SJSA1 (cell line): ENCODE results near the gene RGMA. TPM values are rescaled to one million over a fixed set of nuclear protein-coding genes. Genes with fewer than 3 reads are reported as not detected.
A peak's percentile ranks its signal among the peaks of the same experiment; 100 is the strongest.
"Not testable (repeated sequence)": the region's sequence is repeated elsewhere in the genome, so short reads cannot be mapped to it uniquely, and the experiment has no call there.

Experiments used
- DNase-seq, 2 experiments: peaks; one replicate each; pipeline ENCODE4 v3.0.0-alpha.2; 2015 to 2020; ENCODE audit warnings: low spot score in 2 of 2, low read depth in 1 of 2
- H3K27ac ChIP-seq: fragments of 250-450 bp; sonication (Bioruptor Pico); 2 replicates; pipeline ENCODE4 v1.5.1; 2020; ENCODE audit warnings: mild to moderate bottlenecking, moderate library complexity
- H3K27me3 ChIP-seq: fragments of 250-450 bp; sonication (Bioruptor Pico); replicated peaks from 2 replicates; pipeline ENCODE4 v1.5.1; 2020; ENCODE audit warnings: mild to moderate bottlenecking, moderate library complexity
- H3K36me3 ChIP-seq: fragments of 250-450 bp; sonication (Bioruptor Pico); 2 replicates; pipeline ENCODE4 v1.5.1; 2020; ENCODE audit warnings: mild to moderate bottlenecking
- H3K4me1 ChIP-seq: fragments of 250-450 bp; sonication (Bioruptor Pico); replicated peaks from 2 replicates; pipeline ENCODE4 v1.6.1; 2021; ENCODE audit warnings: mild to moderate bottlenecking
- H3K4me3 ChIP-seq: fragments of 250-450 bp; sonication (Bioruptor Pico); 2 replicates; pipeline ENCODE4 v1.5.1; 2020; ENCODE audit warnings: mild to moderate bottlenecking
- H3K9me3 ChIP-seq: fragments of 250-450 bp; sonication (Bioruptor Pico); replicated peaks from 2 replicates; pipeline ENCODE4 v1.5.1; 2020; ENCODE audit warnings: mild to moderate bottlenecking
- total RNA-seq: library from RNA; depleted of rRNA; stranded (reverse); fragments of >200 nt; shearing (Covaris generic); gene quantifications from 2 replicates; pipeline ENCODE4 v1.2.3, GENCODE V29; 2014

Gene RGMA
- total RNA-seq, 1 experiment from 2014 or later, result 3.6 TPM

- no peak for DNase-seq
- no peak overlapping the region for H3K4me3 ChIP-seq
- H3K4me1 ChIP-seq, result peaks cover 38% of the 10 kb centered on the region
- no peaks in the 10 kb centered on the region for H3K27me3 ChIP-seq
- no peak overlapping the region for H3K27ac ChIP-seq
- H3K9me3 ChIP-seq, result peaks cover 10% of the 10 kb centered on the region
- peaks cover 29% of the 10 kb centered on the region for H3K36me3 ChIP-seq
Measured at GRCh38 chr15:93045191-93045785, 43.7 kb downstream of the RGMA start.

GRCh38 chr15:93044301-93045190 lies 44.5 kb downstream of the RGMA start:
- H3K36me3 ChIP-seq, result peaks cover 29% of the 10 kb centered on the region
- no peak for DNase-seq
- peaks cover 31% of the 10 kb centered on the region for H3K4me1 ChIP-seq
- H3K4me3 ChIP-seq, result no peak overlapping the region
- H3K27ac ChIP-seq, result no peak overlapping the region
- no peaks in the 10 kb centered on the region for H3K27me3 ChIP-seq
- peaks cover 10% of the 10 kb centered on the region for H3K9me3 ChIP-seq

GRCh38 chr15:93043621-93044300 lies 45.2 kb downstream of the RGMA start:
- Histone ChIP-seq H3K27me3 (no peaks in the 10 kb centered on the region), H3K9me3 (peaks cover 10% of the 10 kb centered on the region), H3K27ac (no peak overlapping the region), H3K4me1 (peaks cover 23% of the 10 kb centered on the region), H3K4me3 (no peak overlapping the region), H3K36me3 (peaks cover 29% of the 10 kb centered on the region)
- DNase-seq, result no peak

GRCh38 chr15:93042691-93043378 lies 46.2 kb downstream of the RGMA start:
- Histone ChIP-seq H3K27ac (no peak overlapping the region), H3K36me3 (peaks cover 23% of the 10 kb centered on the region), H3K4me1 (peaks cover 18% of the 10 kb centered on the region), H3K9me3 (peaks cover 10% of the 10 kb centered on the region), H3K27me3 (no peaks in the 10 kb centered on the region), H3K4me3 (no peak overlapping the region)
- no peak for DNase-seq

- Histone ChIP-seq H3K27me3 (no peaks in the 10 kb centered on the region), H3K27ac (no peak overlapping the region), H3K36me3 (peaks cover 19% of the 10 kb centered on the region), H3K9me3 (peaks cover 10% of the 10 kb centered on the region), H3K4me3 (no peak overlapping the region), H3K4me1 (peaks cover 20% of the 10 kb centered on the region)
- DNase-seq, result no peak
Measured at GRCh38 chr15:93042211-93042610, 46.8 kb downstream of the RGMA start.

- H3K9me3 ChIP-seq, result 0 out of 2 replicates have a peak, but pooled peaks cover 2% of the 10 kb centered on the region
- no peak overlapping the region for H3K27ac ChIP-seq
- no peak for DNase-seq
- H3K36me3 ChIP-seq, result peaks cover 10% of the 10 kb centered on the region
- peaks cover 24% of the 10 kb centered on the region for H3K4me1 ChIP-seq
- H3K27me3 ChIP-seq, result no peaks in the 10 kb centered on the region
- H3K4me3 ChIP-seq, result no peak overlapping the region
Measured at GRCh38 chr15:93041159-93041547, 47.9 kb downstream of the RGMA start.

- Histone ChIP-seq H3K4me3 (no peak overlapping the region), H3K27me3 (no peaks in the 10 kb centered on the region), H3K36me3 (peaks cover 7% of the 10 kb centered on the region), H3K4me1 (peaks cover 24% of the 10 kb centered on the region), H3K27ac (no peak overlapping the region), H3K9me3 (no peaks in the 10 kb centered on the region)
- peak in 1 of 2 experiments; percentile 16 for DNase-seq
Measured at GRCh38 chr15:93040288-93041158, 48.5 kb downstream of the RGMA start.

- not testable (repeated sequence) for H3K9me3 ChIP-seq, H3K4me3 ChIP-seq, H3K36me3 ChIP-seq, DNase-seq, H3K27me3 ChIP-seq, H3K27ac ChIP-seq
- peaks cover 24% of the 10 kb centered on the region for H3K4me1 ChIP-seq
Measured at GRCh38 chr15:93039562-93040287, 49.3 kb downstream of the RGMA start.

GRCh38 chr15:93037820-93038705 lies 50.9 kb downstream of the RGMA start:
- DNase-seq, result no peak
- Histone ChIP-seq H3K4me1 (peaks cover 24% of the 10 kb centered on the region), H3K36me3 (no peaks in the 10 kb centered on the region), H3K27me3 (no peaks in the 10 kb centered on the region), H3K27ac (no peak overlapping the region), H3K9me3 (no peaks in the 10 kb centered on the region), H3K4me3 (no peak overlapping the region)

- Histone ChIP-seq H3K27ac (no peak overlapping the region), H3K9me3 (no peaks in the 10 kb centered on the region), H3K4me3 (no peak overlapping the region), H3K36me3 (no peaks in the 10 kb centered on the region), H3K27me3 (no peaks in the 10 kb centered on the region), H3K4me1 (peaks cover 24% of the 10 kb centered on the region)
- DNase-seq, result peak in 1 of 2 experiments; percentile 39
Measured at GRCh38 chr15:93036951-93037819, 51.8 kb downstream of the RGMA start.
